ENCODE data around the gene XRRA1.
"Not testable (repeated sequence)": the region's sequence is repeated elsewhere in the genome, so short reads cannot be mapped to it uniquely, and the experiment has no call there.

Gene XRRA1

GRCh38 chr11:74826901-74827300 is 122.0 kb downstream of the XRRA1 start:
- DNase-seq (ENCODE audit: low spot score), result no peak

- DNase-seq (ENCODE audit: low spot score), result not testable (repeated sequence)
These were observed 123.3 kb downstream of the XRRA1 start for GRCh38 chr11:74825596-74825995.

- no peak for DNase-seq (ENCODE audit: low spot score)
These were observed 124.5 kb downstream of the XRRA1 start for GRCh38 chr11:74824285-74824982.

- DNase-seq (ENCODE audit: low spot score), result no peak
These were observed 126.7 kb downstream of the XRRA1 start for GRCh38 chr11:74822170-74822569.

- no peak for DNase-seq (ENCODE audit: low spot score)
These were observed 128.1 kb downstream of the XRRA1 start for GRCh38 chr11:74820763-74821162.

GRCh38 chr11:74819400-74819799 is 129.5 kb downstream of the XRRA1 start:
- no peak for DNase-seq (ENCODE audit: low spot score)

GRCh38 chr11:74818283-74818946 is 130.5 kb downstream of the XRRA1 start:
- no peak for DNase-seq (ENCODE audit: low spot score)

GRCh38 chr11:74816664-74817063 is 132.2 kb downstream of the XRRA1 start:
- no peak for DNase-seq (ENCODE audit: low spot score)

- DNase-seq (ENCODE audit: low spot score), result no peak
These were observed 132.9 kb downstream of the XRRA1 start for GRCh38 chr11:74815966-74816365.

- DNase-seq (ENCODE audit: low spot score), result no peak
These were observed 139.1 kb downstream of the XRRA1 start for GRCh38 chr11:74809801-74810200.

GRCh38 chr11:74806267-74806666 is 142.6 kb downstream of the XRRA1 start:
- DNase-seq (ENCODE audit: low spot score), result no peak

- DNase-seq (ENCODE audit: low spot score), result no peak
These were observed 157.4 kb downstream of the XRRA1 start for GRCh38 chr11:74791333-74792100.
